SK-N-MC (cell line): ENCODE measurements around the gene TRUB1.

Source experiments
- EZH2 ChIP-seq: fragments of 200-600 bp; sonication (generic); IDR thresholded peaks from one replicate; pipeline ENCODE4 v1.6.1; 2017; ENCODE audit warnings: antibody characterized with exemption
- POLR2AphosphoS5 ChIP-seq: IDR thresholded peaks from 2 replicates; pipeline ENCODE4 v1.6.1; 2012; ENCODE audit warnings: mild to moderate bottlenecking, low read depth, low read length, borderline replicate concordance

DNA sequence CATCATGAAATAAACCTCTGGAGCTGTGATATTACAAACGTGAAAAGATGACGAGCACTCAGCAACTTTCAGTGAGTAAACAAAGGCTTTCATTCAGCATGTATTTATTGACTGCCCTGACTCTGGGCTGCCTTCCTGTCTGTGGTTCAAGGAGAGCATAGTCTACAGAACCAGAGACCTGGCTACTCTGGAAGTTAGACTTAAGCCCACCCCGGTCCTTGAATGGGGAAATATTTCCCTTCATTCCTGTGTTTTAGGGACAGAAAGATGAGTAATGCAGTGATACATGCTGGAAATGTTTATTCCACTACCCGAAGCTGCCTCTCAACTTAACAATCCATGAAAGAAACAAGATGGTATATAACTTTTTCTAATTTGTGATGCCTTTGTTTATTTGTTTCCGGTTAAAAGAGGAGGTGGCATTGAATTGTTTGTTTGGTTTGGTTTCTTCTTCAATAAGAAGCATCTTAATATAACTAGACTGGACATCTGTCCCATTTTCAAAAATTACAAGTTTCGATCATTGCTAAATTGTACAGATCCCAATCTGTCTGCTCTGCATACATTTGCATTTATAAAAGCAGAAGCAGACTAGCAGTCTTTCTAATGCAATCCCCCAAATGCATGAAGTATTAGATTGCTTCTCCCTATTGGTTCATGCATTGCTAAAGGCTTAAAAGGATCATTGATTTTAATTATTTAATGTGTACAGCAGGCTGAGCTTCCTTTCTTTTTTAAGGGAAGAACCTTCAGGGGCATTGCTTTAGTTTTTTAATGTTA, 57.7 kb downstream of the TRUB1 start:
- TF ChIP-seq EZH2 = no peak
- TF ChIP-seq POLR2AphosphoS5 = no peak
